Measurements from ENCODE around the gene RPL27. TPM values are rescaled to one million over a fixed set of nuclear protein-coding genes. Genes with fewer than 3 reads are reported as not detected.

The RPL27 gene
- total RNA-seq, 1 donor from 2014 or later = 1,133 TPM

DNA sequence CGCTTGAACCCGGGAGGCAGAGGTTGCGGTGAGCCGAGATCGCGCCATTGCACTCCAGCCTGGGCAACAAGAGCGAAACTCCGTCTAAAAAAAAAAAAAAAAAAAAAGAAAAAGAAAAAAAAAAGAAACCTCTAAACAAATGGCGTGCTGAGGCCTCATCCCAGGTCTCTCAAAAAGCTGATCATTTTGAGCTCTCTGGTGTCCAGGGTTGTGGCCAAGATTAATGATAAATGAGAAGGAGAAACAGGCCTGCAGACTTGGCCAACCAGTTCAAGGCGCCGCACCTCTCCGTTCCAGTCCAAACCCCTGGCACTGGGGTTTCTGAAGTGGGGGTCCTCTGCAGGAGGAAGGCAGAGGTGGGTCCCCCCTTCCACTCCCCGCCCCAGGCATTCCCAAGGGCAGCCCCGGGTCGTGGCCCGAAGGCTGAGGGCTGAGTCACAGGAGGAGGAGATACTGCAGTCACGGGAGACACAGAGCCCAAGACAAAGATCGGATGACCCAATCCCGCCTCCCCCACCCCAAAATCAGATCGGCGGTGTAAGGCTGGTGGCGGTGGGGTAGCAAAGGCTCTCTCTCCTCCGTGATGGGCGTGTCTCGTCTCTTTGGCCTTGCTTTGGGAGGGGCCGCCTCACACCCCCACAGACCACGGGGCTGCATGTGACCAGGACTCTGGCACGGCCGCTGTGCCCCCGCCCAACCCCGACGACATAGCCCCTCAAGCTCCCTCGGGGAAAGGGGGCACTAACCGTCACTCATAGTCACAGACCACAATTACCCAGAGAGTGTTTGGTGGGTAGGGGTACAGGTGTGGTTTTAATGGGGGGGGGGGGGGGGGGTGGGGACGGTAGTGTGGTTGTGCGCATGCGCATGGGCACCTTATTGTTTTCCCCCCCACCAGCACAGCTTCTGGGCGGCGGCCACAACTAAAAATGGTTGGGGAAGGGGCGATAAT is 22.8 kb downstream of the RPL27 start:
- peak; percentile 81 for DNase-seq (ENCODE audit: low spot score)

GRCh38 chr17:43021741-43022512 is 23.7 kb downstream of the RPL27 start, which contains the start of gene VAT1:
VAT1 (minus strand) TSS chr17:43022385; CDS start chr17:43022322, 63 bp downstream.
- DNase-seq (ENCODE audit: low spot score) = peak; percentile 84

DNA sequence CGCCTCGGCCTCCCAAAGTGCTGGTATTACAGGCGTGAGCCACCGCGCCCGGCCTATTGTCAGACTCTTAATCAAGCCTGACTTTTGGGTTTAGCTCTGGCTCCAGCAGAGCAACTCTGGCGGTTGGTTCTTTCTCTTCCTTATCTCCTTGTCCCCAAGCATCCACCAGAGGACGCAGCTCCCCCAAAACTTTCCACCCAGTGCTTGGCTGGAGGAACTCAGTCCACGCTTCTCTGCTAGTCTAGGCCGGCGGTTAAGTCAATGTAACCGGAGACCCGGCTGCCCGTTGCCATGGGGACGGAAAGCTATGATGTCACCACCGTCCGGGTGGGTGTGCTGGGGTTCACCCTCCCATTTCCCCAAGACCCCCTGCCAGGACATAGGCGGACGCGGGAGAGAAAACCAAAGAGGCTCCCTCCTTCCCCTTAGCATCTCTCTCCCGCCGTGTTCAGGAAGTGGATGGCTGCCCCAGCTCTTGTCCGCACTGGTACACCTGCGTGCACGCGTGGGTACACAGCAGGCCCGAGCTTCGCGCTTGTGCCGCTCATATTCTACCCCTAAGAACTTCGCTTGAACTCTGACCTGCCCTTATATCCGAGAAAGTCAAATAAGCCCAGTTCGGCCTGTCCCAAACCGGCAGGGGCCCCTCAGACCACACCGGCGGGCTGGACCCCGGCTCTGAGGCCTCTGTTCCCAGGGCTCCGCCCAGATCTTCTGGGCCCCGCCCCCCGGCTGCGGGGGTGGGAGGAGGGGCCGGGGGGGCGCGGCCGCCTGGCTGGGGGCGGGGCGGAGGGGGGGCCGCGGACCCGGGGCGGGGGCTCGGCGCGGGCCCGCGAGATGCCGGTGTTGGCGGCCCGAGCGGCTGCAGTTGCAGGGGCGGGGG is 26.4 kb downstream of the RPL27 start, which contains the start of gene RND2:
TSS of gene RND2 (plus strand) at position 825 of the 883 bp plus-strand sequence. CDS start 117 bp downstream, outside the sequence.
- DNase-seq (ENCODE audit: low spot score) = peak; percentile 94

GRCh38 chr17:43025290-43025657 is 27.1 kb downstream of the RPL27 start:
- no peak for DNase-seq (ENCODE audit: low spot score)

DNA sequence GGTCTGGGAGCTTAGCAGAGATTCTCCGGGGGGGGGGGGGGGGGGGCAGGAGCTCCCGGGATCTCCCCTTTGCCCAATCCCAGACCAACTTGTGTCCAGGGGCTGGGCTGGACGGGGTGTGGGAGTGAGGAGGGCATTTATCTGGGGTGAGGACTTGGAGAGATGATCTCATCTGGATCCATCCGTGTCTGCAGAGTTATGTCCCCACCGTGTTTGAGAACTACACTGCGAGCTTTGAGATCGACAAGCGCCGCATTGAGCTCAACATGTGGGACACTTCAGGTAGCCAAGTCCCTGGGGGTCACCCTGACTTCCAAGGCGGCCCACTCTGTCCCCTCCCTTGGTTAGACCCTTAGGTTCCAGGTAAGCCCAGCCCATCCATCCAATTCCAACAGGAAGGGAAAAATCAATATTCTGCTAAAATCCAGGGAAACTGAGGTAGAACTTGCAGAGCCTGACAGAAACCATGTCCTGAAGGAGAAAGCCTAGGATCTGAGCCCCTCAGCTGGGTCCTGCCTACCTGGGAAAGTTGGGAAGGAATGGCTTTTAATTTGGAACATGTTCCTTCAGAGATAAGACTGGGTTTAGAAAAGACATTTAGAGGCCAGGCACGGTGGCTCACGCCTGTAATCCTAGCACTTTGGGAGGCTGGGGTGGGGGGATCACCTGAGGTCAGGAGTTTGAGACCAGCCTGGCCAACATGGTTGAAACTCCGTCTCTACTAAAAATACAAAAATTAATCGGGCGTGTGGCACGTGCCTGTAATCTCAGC is 27.7 kb downstream of the RPL27 start:
- no peak for DNase-seq (ENCODE audit: low spot score)

- DNase-seq (ENCODE audit: low spot score) = no peak
These were observed 28.4 kb downstream of the RPL27 start for GRCh38 chr17:43026595-43026994.

GRCh38 chr17:43027091-43028032 is 29.1 kb downstream of the RPL27 start:
- no peak for DNase-seq (ENCODE audit: low spot score)

- no peak for DNase-seq (ENCODE audit: low spot score)
These were observed 30.1 kb downstream of the RPL27 start for GRCh38 chr17:43028221-43028861.

DNA sequence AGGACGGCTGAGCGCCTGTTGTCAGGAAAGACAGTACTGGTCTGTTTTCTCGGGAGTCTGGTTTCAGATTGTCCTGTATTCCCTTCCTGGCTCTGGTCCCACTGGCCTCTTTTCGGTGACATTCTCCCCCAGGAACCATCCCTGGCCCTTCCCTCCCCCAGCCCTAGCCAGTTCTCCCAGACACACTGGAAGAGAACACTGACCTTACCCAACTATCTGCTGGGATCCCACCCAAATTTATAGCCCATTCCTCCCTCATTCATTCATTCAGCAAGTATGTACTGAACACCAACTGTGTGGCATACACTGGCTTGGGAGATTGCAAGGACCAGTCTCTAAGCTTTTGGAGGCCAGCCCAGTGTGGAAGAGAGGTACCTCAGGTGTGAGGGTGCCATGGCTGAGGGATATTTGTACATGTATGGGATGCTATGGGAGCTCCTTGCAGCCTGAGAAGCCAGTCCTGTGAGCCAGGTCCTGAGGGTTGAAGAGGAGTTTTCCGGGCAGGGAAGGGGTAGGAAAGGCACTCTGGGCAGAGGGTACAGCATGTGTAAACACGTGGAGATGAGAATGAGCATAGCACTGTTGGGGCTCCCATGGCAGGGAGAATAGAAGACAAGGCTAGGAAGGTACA is 32.0 kb downstream of the RPL27 start:
- DNase-seq (ENCODE audit: low spot score) = no peak

DNA sequence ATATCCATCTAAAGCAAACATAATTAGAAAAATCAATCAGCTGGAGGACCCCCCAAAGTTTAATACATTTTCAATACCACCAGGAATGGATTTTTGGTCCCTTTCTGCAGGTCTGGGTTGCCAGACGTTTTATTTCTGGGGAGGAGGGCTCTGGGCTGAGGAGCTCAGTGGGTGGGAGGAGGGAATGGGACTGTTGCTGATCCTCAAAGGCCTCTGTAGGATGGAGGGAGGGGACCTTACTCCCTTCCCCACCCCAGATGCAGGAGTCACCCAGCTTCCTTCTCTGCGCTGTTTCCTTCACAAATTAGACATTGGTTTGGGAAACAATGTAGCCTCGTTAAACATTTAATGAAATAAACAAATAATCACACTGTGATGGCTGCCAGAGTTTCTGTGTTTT is 33.4 kb downstream of the RPL27 start:
- no peak for DNase-seq (ENCODE audit: low spot score)

DNA sequence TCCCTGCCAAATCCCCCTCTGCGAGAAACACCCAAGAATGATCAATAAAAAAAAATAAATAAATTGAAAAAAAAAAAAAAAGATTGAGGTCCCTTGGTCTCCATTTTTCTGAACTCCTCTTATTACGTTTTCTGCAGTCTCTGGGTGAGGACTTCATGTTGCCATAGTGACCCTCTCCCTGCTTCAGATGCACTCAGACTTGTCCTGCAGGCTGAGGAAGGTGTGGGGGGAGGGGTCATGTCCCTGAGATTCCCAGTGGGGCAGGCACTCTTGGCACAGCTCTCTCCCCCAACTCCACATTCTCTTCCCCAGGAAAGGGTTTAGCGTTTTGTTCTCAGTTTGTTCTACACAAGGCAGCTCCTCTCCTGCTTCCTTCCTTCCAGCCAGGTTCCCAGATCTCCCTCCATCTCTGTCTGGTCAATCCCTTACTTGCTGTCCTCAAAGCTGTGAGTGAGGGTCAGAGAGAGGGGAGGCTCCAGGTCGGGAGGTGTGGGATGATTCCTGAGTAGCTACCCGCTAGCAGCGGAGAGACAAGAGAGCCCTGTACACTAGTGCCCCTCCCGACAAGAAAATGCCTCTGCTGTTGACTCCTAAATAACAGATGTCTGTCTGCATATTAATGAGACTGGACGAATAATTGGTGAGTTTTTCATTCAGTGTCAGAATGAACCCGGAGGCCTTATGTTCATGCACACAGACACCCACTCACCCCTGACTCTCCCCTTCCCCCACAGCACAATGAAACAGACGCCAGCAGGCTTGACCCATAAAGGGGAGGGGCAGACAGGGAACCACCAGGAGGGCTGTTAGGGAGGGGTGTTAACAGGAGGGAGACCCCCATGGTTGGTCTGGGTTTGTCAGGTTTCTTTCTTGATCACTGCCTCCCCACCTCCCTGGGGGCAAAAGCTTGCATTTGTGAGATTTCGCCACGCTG is 36.0 kb downstream of the RPL27 start:
- DNase-seq (ENCODE audit: low spot score) = no peak

DNA sequence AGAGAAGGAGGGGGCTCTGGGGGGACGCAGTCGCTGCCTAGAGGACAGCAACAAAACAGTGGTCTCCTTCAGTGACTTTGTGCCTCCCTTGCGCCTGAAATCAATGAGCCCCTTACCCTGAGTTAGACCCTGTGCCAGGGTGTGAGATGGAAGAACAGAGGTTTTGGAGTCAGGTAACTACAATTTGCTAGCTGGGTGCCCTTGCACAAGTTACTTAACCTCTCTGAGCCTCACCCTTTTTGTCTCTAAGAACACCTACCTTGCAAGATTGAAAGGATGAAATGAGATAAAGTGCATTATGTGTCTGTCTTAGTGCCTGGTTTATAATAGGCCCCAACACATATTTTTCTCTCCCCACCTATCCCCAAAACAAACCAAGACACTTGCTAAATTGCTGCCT is 36.7 kb downstream of the RPL27 start:
- DNase-seq (ENCODE audit: low spot score) = no peak

DNA sequence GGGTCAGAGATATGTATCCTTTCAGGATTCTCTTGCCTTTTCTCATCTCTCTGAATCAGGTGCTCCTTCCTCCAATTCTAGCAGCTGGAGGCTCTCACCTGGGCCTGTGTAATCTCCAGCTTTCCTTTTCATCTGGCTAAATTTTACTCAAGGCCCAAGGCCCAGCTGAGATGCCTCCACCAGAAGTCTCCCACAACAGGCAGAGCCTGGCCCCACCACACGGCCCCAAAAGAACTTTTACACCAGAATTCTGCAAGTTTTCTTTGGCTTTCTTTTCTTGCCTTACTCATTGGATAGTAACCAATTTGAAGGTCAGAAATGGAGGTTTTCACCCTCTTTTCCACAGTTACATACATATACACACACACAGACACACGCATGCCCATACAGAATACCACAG is 41.4 kb downstream of the RPL27 start:
- no peak for DNase-seq (ENCODE audit: low spot score)

DNA sequence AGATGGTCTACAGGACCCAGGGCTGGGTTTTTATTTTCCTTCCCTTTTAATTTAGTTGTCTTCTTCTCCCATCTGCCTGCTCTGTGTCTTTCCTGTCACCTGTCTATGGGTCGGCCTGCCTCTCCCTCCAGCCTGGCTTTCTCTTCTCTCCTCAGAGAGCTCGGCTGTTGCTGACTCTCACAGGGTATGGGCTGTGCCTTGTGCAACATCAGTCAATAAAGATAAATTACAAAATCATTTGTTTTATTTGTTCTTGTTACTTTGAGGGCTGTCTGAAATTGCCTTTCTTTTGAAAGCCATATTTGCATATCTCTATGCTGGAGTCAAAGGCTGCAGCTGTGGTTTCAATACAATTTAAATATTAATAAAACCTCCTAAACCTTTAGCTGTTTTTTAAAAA is 42.4 kb downstream of the RPL27 start:
- no peak for DNase-seq (ENCODE audit: low spot score)

GRCh38 chr17:43042025-43042628 is 43.9 kb downstream of the RPL27 start:
- DNase-seq (ENCODE audit: low spot score) = no peak

- no peak for DNase-seq (ENCODE audit: low spot score)
These were observed 45.1 kb downstream of the RPL27 start for GRCh38 chr17:43043307-43043706.

DNA sequence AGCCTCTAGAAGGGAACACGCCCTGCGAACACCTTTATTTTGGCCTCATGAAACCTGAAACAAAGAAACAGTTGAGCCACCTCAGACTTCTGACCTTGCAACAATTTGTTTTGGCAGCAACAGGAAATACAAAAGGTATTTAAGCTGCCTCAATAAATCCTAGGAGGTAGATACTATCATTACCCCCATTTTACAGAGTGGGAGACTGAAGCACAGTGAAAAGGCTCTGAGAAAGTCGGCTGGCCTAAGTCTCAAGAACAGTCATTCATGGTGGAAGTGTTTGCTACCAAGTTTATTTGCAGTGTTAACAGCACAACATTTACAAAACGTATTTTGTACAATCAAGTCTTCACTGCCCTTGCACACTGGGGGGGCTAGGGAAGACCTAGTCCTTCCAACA is 45.8 kb downstream of the RPL27 start:
- DNase-seq (ENCODE audit: low spot score) = no peak

Data from ureter (tissue), 1 donor.